HG03460 (cell line): ENCODE results near the gene UGT1A4.

Experiments used
- ATAC-seq: cut with Tn5 transposase; IDR thresholded peaks from one replicate; pipeline ENCODE4 v1.9.1; 2021; ENCODE audit not compliant: unreplicated experiment

The UGT1A4 gene

DNA sequence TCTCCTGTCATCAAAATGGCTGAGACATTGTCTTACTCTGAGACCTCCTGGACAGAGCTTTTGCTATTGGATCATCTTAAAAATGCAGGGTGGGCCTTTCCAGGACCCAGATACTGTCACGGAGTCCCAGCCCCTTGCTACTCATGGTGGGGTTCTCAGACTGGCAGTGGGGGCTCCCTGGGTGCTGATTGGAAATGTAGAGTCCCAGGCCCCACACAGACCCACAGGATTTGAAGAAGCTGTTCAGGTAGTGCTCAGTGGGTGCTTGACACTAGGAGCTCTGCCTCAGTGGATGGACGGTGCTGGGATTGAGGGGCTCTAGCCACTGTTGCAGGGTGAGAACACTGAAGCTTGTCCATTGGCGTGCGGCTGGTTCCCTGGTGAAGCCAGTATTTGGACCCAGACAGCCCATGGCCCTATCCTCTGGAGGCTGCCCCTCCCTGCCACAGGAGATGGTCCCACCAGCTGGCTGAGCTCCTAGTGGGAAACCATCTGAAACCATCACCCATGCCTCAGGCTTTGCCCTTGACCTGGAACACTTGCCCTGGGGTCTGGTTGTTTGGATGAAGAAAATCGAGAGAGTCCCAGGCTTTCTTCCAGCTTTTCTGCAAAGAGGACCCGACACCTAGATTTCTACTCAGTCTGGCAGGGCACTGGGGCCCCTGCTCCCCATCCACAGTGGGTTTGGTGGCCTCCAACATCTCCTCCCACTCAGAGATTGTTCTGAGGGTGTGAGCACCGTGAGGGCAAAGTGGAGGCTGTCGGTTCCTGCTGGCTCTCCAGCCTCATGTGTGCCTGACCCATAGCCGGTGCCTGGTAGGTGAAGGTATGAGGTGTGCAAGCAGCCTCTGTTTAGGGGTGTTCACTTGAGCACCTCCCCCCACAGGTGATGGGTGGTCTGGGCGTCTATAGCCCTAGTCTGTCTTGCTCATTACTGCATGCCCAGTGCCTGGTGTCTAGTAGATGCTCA lies 89.7 kb downstream of the UGT1A4 start:
- no peak for ATAC-seq

DNA sequence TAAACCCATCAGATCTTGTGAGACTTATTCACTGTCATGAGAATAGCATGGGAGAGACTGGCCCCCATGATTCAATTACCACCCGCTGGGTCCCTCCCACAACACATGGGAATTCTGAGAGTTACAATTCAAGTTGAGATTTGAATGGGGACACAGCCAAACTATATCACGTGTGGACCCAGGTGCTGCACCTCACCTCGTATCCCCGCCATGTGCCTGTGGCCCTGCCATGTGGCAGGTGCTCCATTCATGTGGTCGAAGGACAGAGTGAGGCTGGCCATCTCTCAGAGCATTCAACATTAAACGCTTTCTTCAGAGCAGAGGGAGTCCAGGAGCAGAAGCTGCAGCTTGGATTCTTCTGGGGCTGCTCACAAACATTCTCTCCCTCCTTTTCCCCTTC lies 91.8 kb downstream of the UGT1A4 start:
- no peak for ATAC-seq

DNA sequence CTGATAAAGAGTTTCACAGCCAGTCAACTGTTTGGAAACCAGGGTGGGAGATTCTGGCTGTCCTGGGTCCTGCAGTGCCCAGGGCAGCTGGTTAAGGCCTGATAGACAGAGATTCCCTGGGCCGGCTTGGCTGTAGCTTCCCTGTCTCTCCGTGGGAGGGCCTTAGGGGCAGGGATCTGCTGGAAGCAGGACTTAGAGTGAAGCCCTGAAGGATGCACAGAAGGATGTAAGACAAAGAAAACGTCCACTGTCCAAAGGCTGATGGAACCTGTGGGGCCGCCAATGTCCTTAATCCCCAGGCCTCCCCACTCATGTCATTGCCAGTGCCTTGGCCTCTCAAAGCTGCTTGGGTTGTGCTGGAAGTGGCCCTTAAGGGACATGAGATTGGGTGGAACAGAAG lies 92.6 kb downstream of the UGT1A4 start:
- ATAC-seq: no peak

DNA sequence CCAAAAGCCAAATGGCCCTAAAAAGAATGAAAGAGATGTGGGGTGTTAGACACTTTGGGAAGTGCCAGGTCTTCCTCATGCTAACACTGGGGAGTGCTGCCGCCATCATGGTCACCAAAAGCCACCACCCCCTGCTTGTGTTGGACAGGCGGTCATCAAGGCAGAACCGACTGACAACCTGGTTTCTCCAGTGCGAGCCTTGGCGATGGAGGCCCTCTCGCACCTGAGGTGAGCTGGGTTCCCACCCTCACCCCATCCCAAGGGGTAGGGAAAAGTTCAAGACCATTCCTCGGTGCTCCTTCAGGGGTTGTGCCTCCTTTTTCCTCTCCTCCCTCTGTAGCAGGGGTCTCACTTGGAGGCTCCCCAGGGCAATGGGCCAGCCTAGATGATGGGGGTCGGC lies 93.2 kb downstream of the UGT1A4 start:
- ATAC-seq: no peak

DNA sequence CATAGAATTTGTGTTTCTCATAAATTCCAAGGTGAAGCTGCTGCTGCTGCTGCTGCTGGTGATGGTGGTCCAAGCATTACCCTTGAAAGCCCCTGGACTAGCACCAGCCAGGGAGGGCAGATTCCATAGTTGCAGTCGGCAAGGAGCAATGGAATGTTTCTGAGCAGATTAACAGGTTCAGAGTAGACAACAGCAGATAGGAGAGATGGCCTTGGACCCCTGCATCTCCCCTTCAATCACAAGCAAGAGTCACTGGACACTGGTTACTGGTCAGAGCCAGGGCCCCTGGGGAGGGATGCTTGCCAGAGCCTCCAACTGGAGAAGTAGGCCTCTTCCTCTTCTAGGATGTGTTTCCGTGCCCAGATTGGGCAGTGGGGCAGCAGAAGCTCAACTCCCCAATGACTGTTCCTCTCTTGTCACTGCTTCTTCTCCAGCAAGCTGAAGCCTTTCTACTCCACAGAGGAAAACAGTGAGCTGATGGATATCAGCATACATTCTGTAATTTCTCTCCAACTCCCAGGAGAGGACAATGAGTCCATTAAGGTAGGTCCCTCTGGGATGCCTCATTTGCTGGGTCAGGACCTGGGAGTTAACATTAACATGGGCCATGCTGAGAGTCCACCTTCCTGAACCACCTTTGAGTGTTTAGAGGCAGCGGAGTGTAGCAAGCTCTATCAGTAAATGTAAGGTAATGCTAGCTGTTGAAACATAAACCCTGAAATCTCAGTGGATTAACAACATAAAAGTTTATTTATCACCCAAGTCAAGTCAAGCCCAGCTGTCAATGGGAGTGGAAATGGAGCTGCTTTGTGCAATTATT lies 94.9 kb downstream of the UGT1A4 start:
- no peak for ATAC-seq

DNA sequence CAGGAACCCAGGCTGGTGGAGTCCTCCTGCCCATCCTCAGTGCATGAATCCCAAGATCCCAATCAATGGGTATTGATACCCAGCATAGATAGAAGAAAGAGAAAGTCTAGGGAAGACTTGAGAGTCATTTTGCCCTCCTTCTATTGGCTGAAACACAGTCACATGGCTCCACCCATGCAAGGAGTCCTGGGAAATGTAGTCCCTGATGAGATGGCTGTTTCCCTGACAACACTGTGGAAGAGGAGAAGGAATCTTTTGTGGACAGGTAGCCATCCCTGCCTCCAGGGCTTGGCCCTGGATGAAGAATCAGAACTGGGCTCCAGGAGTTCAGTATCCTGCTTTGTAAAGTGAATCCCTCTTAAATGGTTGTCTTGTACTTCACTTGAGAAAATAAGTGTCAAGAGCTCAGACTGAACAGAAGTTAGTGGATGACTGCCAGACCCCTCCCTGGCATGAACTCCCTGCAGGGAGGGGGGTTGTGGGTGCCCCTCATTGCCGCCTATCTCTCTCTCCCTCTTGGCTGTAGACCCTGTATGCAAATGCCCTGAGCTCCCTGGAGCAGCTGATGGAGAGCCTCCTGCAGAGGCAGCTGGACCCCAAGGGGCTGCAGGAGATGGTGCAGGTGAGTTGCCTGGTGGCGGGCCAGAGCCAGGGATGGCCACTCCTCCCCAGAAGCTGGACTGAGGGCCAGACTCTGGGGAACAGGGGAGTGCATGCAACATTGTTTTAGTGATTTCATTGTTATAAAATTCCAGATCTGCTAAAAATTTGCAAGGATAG lies 95.7 kb downstream of the UGT1A4 start:
- no peak for ATAC-seq

DNA sequence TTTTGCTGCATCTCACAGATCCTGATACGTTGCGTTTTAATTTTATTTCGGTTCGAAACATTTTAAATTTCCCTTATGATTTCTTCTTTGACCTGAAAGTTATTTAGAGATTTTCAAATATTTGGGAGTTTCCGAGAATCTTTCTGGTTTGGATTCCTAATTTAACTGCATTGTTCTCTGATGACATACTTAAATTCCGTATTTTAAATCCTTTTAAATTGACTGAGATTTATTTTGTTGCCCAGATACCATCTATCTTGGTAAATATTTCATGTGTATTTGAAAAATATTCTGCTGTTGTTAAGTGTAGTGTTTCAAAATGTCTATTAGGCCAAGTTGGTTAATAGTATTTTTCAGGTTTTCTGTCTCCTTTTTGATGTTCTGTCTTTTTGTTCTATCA lies 97.3 kb downstream of the UGT1A4 start:
- no peak for ATAC-seq

DNA sequence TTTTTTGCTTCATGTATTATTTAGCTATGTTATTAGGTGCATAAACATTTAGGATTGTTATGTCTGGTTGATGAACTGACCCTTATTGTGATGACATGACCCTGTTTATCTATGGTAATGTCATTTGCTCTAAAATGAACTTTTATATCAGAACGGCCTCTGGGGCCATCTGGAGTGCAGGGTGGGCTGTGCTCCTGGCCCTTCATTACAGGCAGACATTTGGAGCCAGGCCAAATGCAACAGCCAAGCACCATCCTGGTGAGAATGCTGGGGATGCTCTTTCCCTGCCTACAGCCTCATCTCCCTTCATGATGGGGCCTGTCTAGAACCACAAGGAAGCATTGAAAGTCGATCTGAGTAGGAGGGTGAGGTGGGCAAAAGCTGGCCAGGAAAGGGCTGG lies 97.8 kb downstream of the UGT1A4 start:
- no peak for ATAC-seq

DNA sequence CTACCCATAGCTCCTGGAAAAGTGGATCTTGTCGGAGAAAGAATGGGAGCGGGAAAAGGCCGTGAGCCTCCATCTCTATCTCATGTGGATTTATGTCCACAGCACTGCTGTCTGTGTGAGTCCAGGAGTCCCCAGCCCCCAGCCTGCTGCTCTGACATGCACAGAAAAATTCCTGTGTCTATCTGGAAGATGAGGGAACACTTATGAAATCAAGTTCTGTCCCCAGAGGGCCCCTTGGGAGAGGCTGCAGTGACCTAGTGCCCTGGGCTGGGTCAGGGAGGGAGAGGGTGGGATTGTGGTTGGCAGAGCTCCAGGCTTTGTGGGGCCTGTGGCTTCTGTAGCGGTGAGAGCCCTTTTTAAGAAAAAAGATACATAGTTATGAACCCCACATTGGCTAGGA lies 98.2 kb downstream of the UGT1A4 start:
- ATAC-seq: no peak

DNA sequence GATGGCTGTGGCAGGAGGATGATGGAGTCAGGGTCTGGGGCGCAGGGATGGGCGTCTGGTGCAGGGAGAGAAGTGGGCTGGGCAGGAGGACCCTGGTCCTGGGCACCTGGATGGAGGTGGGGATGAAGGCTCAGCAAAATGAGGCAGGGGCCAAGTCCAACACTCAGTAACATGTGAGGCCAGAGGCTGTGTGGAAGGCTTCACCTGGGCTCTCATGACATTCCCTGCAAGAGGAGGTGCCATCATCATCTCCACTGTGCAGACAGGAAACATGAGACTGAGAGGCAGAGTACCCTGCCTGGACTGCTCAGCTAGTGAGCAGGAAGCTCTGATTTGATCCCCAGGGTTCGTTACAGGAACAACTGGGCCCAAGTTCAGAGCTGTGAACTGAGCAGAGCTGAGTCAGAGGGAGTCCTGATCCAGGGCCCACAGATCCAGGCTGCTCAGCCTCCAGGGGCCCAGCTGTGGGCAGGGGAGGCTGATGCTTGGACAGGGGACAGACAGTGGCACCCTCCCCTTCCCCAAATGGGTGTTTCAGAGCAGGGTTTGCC lies 98.9 kb downstream of the UGT1A4 start:
- ATAC-seq: no peak

DNA sequence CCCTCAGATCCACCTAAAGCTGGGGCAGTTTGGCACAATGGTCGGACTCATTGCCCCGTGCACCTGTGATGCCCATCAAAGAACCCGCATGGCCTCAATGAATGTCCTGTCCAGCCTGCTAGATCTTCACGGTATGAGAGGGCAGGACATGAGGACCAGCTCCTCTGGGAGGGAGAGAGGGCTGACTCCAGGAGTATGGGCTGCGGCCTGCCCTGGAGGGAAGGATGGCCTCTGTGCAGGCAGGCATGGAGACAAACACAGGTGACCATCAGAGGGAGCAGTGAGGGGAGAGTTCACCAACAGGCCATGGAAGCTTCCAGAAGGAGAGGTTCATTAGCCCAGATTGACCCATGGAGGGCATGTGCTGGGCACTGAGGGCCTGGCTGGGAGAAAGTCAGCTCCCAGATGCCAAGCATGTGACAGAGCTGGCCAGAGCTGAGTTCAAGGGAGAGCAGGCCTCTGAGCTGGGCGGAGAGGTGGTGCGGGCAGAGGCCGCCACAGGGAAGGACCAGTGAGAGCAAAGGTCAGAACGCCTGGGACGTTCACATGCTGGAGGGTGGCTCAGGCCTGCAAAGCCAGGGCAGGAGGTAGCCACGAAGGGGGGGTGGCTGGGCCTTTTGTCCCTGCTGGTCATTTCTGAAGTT lies 99.6 kb downstream of the UGT1A4 start:
- no peak for ATAC-seq

DNA sequence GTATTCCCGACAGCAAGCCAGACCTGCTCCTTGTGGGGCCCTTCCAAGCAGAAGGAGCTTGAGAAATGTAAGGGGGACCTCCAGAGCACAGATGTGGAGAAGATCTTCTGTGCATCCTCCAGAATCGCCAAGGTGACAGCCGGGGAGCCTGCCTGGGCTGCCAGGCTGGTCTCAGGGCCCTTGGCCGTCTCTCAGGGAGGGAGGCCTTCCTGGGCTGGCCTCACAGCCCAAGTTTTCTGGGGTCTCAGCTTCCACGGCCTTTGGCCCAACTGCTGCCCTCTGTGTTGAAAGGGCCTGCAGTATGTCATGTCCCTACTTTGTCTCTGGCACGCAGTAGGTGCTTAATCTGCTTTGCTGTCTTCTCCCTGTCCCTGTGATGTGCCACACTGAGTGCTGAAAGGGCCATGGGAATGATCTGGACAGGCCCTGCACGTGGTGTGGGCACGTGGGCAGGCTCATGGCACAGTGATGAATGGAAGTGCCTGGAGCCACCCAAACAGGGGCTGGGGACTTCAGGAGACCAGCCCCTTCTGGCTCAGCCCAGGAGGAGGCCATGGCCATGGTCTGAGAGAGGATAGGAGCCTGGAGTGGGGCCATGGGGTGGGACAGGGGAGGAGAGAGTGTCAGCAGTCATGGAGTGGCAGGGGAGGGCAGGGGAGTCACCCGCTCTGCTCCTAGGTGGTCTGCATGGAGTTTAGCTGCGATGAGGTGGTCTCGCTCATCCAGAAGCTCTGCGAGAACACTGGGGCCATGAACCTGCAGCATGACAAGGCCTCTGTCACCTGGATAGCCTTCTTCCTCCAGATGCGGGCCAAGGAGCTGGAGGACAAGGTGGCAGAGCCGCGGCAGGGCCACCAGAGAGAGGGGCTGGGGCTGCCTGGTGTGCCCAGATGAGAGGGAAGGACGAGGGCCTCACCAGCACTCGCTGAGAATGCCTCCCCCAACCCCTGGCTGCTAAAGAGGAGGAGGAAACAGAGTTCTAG lies 100.4 kb downstream of the UGT1A4 start:
- no peak for ATAC-seq

DNA sequence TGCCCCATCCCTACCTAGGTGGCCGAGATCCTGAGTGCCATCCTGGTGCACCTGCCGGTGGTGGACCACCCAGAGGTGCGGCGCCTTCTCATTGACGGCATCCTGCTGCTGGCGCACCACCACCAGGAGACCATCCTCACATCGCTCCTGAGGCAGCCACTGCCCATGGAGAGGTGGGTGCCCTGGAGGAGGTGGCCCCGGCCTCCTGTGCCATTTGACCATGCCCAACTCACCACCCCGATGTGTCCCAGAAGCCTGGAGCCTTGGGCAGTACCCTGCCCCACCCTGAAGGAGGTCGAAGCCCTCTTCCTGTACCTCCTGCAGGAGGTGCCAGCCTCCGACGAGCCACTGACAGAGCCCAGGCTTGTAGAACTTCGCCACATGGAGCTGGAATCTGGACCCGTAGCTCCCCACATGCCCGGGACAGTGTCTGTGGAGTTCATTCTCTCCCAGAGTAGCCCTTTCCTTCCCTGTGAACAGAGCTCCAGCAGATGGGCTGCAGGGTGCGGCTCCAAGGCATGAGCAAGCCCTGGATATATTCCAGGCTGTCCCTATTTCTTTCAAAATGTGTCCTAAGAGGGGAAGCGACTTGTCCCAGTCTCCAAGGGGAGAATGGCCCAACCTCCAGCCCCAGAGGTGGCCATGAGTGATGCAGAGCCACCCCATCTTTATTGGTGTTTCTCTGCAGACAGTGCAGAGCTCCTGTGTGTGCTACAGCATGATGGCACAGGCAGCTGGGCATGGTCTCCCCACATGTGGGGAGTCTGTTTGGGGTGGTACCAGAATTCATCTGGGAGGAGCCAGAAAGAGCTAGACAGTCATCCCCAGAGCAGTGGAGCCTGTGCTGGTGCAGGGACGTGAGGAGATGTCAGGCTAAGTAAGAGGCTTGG lies 101.6 kb downstream of the UGT1A4 start:
- ATAC-seq: no peak

DNA sequence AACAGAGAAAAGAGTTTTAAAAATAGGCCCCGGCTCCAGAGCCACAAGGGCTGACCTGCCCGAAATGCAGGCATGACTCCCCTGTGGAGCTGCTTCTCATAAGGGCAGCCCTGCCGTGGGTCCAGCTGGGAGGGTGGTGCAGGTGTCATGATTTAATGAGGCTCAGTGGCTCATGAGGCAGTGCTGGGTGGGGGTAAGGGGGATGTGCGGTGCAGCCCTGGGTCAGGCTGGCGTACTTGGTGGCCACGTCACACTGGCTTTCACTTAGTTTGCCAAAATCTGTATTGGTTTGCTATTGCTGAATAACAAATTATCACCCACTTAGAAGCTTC lies 102.2 kb downstream of the UGT1A4 start:
- ATAC-seq: no peak

DNA sequence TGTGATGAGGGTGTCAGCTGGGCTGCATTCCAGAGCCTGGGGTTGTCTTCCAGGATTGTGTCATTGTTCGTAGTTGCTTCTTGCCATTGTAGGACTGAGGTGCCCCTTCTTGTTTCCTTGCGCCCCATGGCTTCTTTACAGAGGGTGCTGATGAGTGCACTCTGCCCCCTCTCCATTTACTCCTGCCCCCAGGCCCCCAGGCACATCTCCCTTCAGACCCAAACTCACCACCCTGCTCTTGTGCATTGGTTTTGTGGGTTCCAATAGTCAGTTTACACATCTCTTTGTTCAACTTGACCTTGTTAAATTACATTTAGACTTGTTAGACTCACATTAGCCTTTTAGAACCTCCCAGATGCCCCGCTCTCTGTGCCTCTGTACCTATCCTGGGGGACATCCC lies 102.7 kb downstream of the UGT1A4 start:
- no peak for ATAC-seq

DNA sequence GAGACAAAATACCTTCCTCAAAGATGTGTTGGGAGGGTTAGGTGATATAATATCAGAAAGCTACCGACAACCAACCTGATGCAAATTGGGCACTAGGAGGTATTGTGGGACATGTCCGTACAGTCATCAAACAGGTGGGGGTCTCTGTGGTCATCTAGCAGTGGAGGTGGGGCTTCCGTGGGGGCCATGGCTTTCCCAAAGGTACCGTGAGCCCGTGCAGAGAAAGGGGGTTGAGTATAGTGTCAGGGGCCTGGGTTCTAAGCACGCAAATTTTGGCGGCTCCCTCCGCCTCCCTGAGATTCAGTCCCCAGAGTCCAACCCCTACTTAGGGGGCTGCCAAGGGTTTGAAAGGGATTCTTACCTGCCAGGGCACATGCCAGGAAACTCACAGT lies 103.2 kb downstream of the UGT1A4 start:
- ATAC-seq: no peak

DNA sequence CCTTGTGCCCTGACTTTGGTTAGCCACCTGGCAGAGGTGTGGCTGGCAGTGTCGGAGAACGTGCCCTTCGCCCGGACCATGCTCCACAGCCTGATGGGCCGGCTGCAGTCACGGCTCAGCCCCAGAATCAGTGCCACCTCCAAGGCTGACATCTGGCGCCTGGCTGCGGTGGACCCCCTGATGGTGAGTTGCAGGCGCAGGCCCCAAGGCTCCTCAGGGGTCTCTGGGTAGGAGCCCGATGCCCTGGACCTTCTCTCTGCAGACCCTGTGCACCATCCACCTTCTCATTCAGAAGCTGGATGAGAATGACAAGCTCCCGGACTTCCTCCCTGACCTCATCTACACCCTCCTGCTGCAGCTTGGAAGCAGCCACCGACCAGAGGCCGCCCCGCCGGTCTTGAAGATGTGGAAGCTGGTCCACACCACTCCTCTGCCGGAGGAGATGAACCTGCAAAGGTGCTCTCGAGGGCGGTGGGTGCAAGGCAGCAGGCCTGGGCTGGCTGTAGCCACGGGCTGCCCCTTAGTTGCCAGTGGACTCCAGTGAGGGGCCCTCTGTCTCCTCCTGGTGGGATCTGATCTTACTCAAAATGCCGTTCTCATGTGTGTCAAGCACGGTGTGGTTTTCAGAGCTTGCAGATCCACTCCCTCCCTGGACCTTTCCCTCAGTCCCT lies 103.7 kb downstream of the UGT1A4 start:
- no peak for ATAC-seq
